Effector memory CD8-positive, alpha-beta T cell (primary cell): ENCODE measurements around the gene RBMS3.
"Not testable (repeated sequence)": the region's sequence is repeated elsewhere in the genome, so short reads cannot be mapped to it uniquely, and the experiment has no call there.

Experiments used
- ATAC-seq: fragments of 150-1000 bp; cut with Tn5 transposase; replicated peaks from 2 replicates; pipeline ENCODE4 v1.10.0; 2021; ENCODE audit warnings: mild to moderate bottlenecking, moderate library complexity
- DNase-seq, 3 experiments: peaks; one replicate each; pipeline ENCODE4 v3.0.0; 2021
- H3K27ac Mint-ChIP-seq, 2 donors: one replicate each; pipeline ENCODE4 v1.8.0; 2022; ENCODE audit warnings: mild to moderate bottlenecking in 2 of 2, mixed read lengths in 2 of 2, moderate library complexity in 2 of 2
- H3K27me3 Mint-ChIP-seq, 2 donors: one replicate each; pipeline ENCODE4 v1.8.0; 2022; ENCODE audit warnings: mixed read lengths in 2 of 2
- H3K36me3 Mint-ChIP-seq: one replicate; pipeline ENCODE4 v1.8.0; 2022; ENCODE audit warnings: mild to moderate bottlenecking, moderate library complexity, mixed read lengths; ENCODE audit not compliant: insufficient read depth
- H3K4me1 Mint-ChIP-seq, 2 donors: one replicate each; pipeline ENCODE4 v1.8.0; 2022; ENCODE audit warnings: low read depth in 2 of 2, mixed read lengths in 2 of 2
- H3K4me3 Mint-ChIP-seq, 2 donors: one replicate each; pipeline ENCODE4 v1.8.0; 2022; ENCODE audit warnings: mild to moderate bottlenecking in 2 of 2, mixed read lengths in 2 of 2, moderate library complexity in 2 of 2
- H3K9me3 Mint-ChIP-seq, 2 donors: one replicate each; pipeline ENCODE4 v1.8.0; 2022; ENCODE audit warnings: mixed read lengths in 2 of 2

Gene RBMS3

GRCh38 chr3:29524433-29524832 is 243.6 kb downstream of the RBMS3 start:
- DNase-seq, H3K4me3 Mint-ChIP-seq, H3K27ac Mint-ChIP-seq, ATAC-seq, H3K4me1 Mint-ChIP-seq, H3K27me3 Mint-ChIP-seq, H3K36me3 Mint-ChIP-seq: not testable (repeated sequence)
- H3K9me3 Mint-ChIP-seq: peaks cover 0 to 12% of the 10 kb centered on the region in 2 donors

GRCh38 chr3:29525254-29525881 is 244.5 kb downstream of the RBMS3 start:
- no peak overlapping the region for H3K4me3 Mint-ChIP-seq
- no peaks in the 10 kb centered on the region for H3K36me3 Mint-ChIP-seq
- no peak overlapping the region for H3K27ac Mint-ChIP-seq
- H3K4me1 Mint-ChIP-seq: no peaks in the 10 kb centered on the region
- H3K9me3 Mint-ChIP-seq: peaks cover 0 to 12% of the 10 kb centered on the region in 2 donors
- no peak for DNase-seq
- H3K27me3 Mint-ChIP-seq: no peaks in the 10 kb centered on the region
- ATAC-seq: no peak

- Mint-ChIP-seq H3K4me1 (no peaks in the 10 kb centered on the region), H3K36me3 (no peaks in the 10 kb centered on the region), H3K4me3 (no peak overlapping the region), H3K27ac (no peak overlapping the region), H3K9me3 (peaks cover 0 to 12% of the 10 kb centered on the region in 2 donors), H3K27me3 (no peaks in the 10 kb centered on the region)
- DNase-seq: no peak
- no peak for ATAC-seq
These were observed 246.4 kb downstream of the RBMS3 start for GRCh38 chr3:29527246-29527645.

GRCh38 chr3:29531644-29532043 is 250.8 kb downstream of the RBMS3 start:
- Mint-ChIP-seq H3K27ac (no peak overlapping the region), H3K4me3 (no peak overlapping the region), H3K36me3 (no peaks in the 10 kb centered on the region), H3K27me3 (no peaks in the 10 kb centered on the region), H3K4me1 (no peaks in the 10 kb centered on the region), H3K9me3 (peaks cover 0 to 4% of the 10 kb centered on the region in 2 donors)
- no peak for DNase-seq
- ATAC-seq: no peak

GRCh38 chr3:29532473-29532872 is 251.6 kb downstream of the RBMS3 start:
- Mint-ChIP-seq H3K27me3 (no peaks in the 10 kb centered on the region), H3K4me3 (no peak overlapping the region), H3K9me3 (peaks cover 0 to 2% of the 10 kb centered on the region in 2 donors), H3K4me1 (no peaks in the 10 kb centered on the region), H3K36me3 (no peaks in the 10 kb centered on the region), H3K27ac (no peak overlapping the region)
- DNase-seq (no peak), ATAC-seq (no peak)

GRCh38 chr3:29534006-29534405 is 253.1 kb downstream of the RBMS3 start:
- Mint-ChIP-seq H3K9me3 (peaks cover 2 to 6% of the 10 kb centered on the region in 2 donors), H3K27me3 (no peaks in the 10 kb centered on the region), H3K27ac (no peak overlapping the region), H3K4me1 (no peaks in the 10 kb centered on the region), H3K4me3 (no peak overlapping the region), H3K36me3 (no peaks in the 10 kb centered on the region)
- DNase-seq: no peak
- ATAC-seq: no peak

GRCh38 chr3:29536016-29536758 is 255.3 kb downstream of the RBMS3 start:
- no peak for ATAC-seq
- H3K36me3 Mint-ChIP-seq: no peaks in the 10 kb centered on the region
- H3K27me3 Mint-ChIP-seq: no peaks in the 10 kb centered on the region
- peaks cover 0 to 6% of the 10 kb centered on the region in 2 donors for H3K9me3 Mint-ChIP-seq
- H3K4me3 Mint-ChIP-seq: no peak overlapping the region
- DNase-seq: no peak
- H3K27ac Mint-ChIP-seq: no peak overlapping the region
- no peaks in the 10 kb centered on the region for H3K4me1 Mint-ChIP-seq

- DNase-seq (no peak), ATAC-seq (no peak)
- Mint-ChIP-seq H3K4me1 (no peaks in the 10 kb centered on the region), H3K4me3 (no peak overlapping the region), H3K27me3 (no peaks in the 10 kb centered on the region), H3K9me3 (peaks cover 6 to 7% of the 10 kb centered on the region in 2 donors), H3K27ac (no peak overlapping the region), H3K36me3 (no peaks in the 10 kb centered on the region)
These were observed 257.2 kb downstream of the RBMS3 start for GRCh38 chr3:29537889-29538609.

GRCh38 chr3:29538610-29538958 is 257.7 kb downstream of the RBMS3 start:
- Mint-ChIP-seq H3K27me3 (no peaks in the 10 kb centered on the region), H3K9me3 (peaks cover 6 to 7% of the 10 kb centered on the region in 2 donors), H3K36me3 (no peaks in the 10 kb centered on the region), H3K4me3 (no peak overlapping the region), H3K27ac (no peak overlapping the region), H3K4me1 (no peaks in the 10 kb centered on the region)
- no peak for DNase-seq
- ATAC-seq: no peak

- no peak for ATAC-seq
- H3K27ac Mint-ChIP-seq: no peak overlapping the region
- H3K4me1 Mint-ChIP-seq: no peaks in the 10 kb centered on the region
- H3K4me3 Mint-ChIP-seq: no peak overlapping the region
- H3K27me3 Mint-ChIP-seq: no peaks in the 10 kb centered on the region
- no peak for DNase-seq
- H3K36me3 Mint-ChIP-seq: no peaks in the 10 kb centered on the region
- peaks cover 6 to 7% of the 10 kb centered on the region in 2 donors for H3K9me3 Mint-ChIP-seq
These were observed 259.7 kb downstream of the RBMS3 start for GRCh38 chr3:29540544-29540943.

GRCh38 chr3:29544701-29545363 is 264.0 kb downstream of the RBMS3 start:
- DNase-seq (no peak), ATAC-seq (no peak)
- Mint-ChIP-seq H3K36me3 (no peaks in the 10 kb centered on the region), H3K27me3 (no peaks in the 10 kb centered on the region), H3K27ac (no peak overlapping the region), H3K4me1 (no peaks in the 10 kb centered on the region), H3K4me3 (no peak overlapping the region), H3K9me3 (peaks cover 0 to 7% of the 10 kb centered on the region in 2 donors)

- H3K4me1 Mint-ChIP-seq: no peaks in the 10 kb centered on the region
- no peak overlapping the region for H3K27ac Mint-ChIP-seq
These were observed 264.7 kb downstream of the RBMS3 start for GRCh38 chr3:29545615-29546014.

GRCh38 chr3:29552051-29552450 is 271.2 kb downstream of the RBMS3 start:
- Mint-ChIP-seq H3K27ac (no peak overlapping the region), H3K9me3 (peaks cover 0 to 2% of the 10 kb centered on the region in 2 donors), H3K4me3 (no peak overlapping the region), H3K4me1 (no peaks in the 10 kb centered on the region), H3K27me3 (no peaks in the 10 kb centered on the region), H3K36me3 (no peaks in the 10 kb centered on the region)
- ATAC-seq (no peak), DNase-seq (no peak)

More at GRCh38 chr3:29545615-29546014, 264.7 kb downstream of the RBMS3 start:
- Mint-ChIP-seq H3K9me3 (peaks cover 0 to 7% of the 10 kb centered on the region in 2 donors), H3K36me3 (no peaks in the 10 kb centered on the region), H3K4me3 (no peak overlapping the region), H3K27me3 (no peaks in the 10 kb centered on the region)
- no peak for ATAC-seq
- DNase-seq: no peak
